Type B pancreatic cell (in vitro differentiated cells): ENCODE data around the gene ASIC2. TPM values are rescaled to one million over a fixed set of nuclear protein-coding genes. Genes with fewer than 3 reads are reported as not detected.

ENCODE experiments used
- DNase-seq: peaks from one replicate; pipeline ENCODE4 v3.0.0; 2021; ENCODE audit warnings: mixed read lengths; ENCODE audit not compliant: unreplicated experiment; ENCODE audit errors: extremely low spot score
- H3K27ac Mint-ChIP-seq: 2 replicates; pipeline ENCODE4 v1.8.0; 2021; ENCODE audit warnings: mild to moderate bottlenecking, mixed read lengths
- H3K27me3 Mint-ChIP-seq: 2 replicates; pipeline ENCODE4 v1.8.0; 2021; ENCODE audit warnings: mixed read lengths
- H3K36me3 Mint-ChIP-seq: 2 replicates; pipeline ENCODE4 v1.8.0; 2021; ENCODE audit warnings: mixed read lengths
- H3K4me1 Mint-ChIP-seq: one replicate; pipeline ENCODE4 v1.8.0; 2021; ENCODE audit warnings: mixed read lengths; ENCODE audit not compliant: unreplicated experiment
- H3K4me3 Mint-ChIP-seq: 2 replicates; pipeline ENCODE4 v1.8.0; 2021; ENCODE audit warnings: mild to moderate bottlenecking, mixed read lengths
- H3K9me3 Mint-ChIP-seq: 2 replicates; pipeline ENCODE4 v1.8.0; 2021; ENCODE audit warnings: mixed read lengths
- CTCF ChIP-seq: fragments of 200-600 bp; sonication (generic); conservative IDR thresholded peaks from 2 replicates; pipeline ENCODE4 v1.5.0; 2021; ENCODE audit warnings: antibody characterized with exemption, mild to moderate bottlenecking
- total RNA-seq: library from RNA; stranded (reverse); gene quantifications from 2 replicates; pipeline ENCODE4 v1.2.1, GENCODE V29; 2021; ENCODE audit warnings: low replicate concordance

Gene ASIC2
- total RNA-seq, 1 donor from 2014 or later: 3.4 TPM

- Mint-ChIP-seq H3K27ac (no peak overlapping the region), H3K4me1 (no peaks in the 10 kb centered on the region), H3K36me3 (no peaks in the 10 kb centered on the region), H3K4me3 (no peak overlapping the region), H3K9me3 (no peaks in the 10 kb centered on the region), H3K27me3 (peaks cover 23% of the 10 kb centered on the region)
- no peak for TF ChIP-seq CTCF
- no peak for DNase-seq
Measured at GRCh38 chr17:33084755-33085154, 208.3 kb downstream of the ASIC2 start.

- DNase-seq: no peak
- Mint-ChIP-seq H3K4me1 (no peaks in the 10 kb centered on the region), H3K4me3 (no peak overlapping the region), H3K9me3 (no peaks in the 10 kb centered on the region), H3K27me3 (peaks cover 30% of the 10 kb centered on the region), H3K36me3 (no peaks in the 10 kb centered on the region), H3K27ac (no peak overlapping the region)
- no peak for TF ChIP-seq CTCF
Measured at GRCh38 chr17:33082529-33083173, 210.4 kb downstream of the ASIC2 start.

GRCh38 chr17:33080091-33080490, 213.0 kb downstream of the ASIC2 start:
- Mint-ChIP-seq H3K4me1 (no peaks in the 10 kb centered on the region), H3K36me3 (no peaks in the 10 kb centered on the region), H3K9me3 (no peaks in the 10 kb centered on the region), H3K27me3 (peaks cover 42% of the 10 kb centered on the region), H3K4me3 (no peak overlapping the region), H3K27ac (no peak overlapping the region)
- TF ChIP-seq CTCF: no peak
- DNase-seq: no peak

- no peak for DNase-seq
- Mint-ChIP-seq H3K9me3 (no peaks in the 10 kb centered on the region), H3K4me1 (no peaks in the 10 kb centered on the region), H3K27me3 (peaks cover 42% of the 10 kb centered on the region), H3K4me3 (no peak overlapping the region), H3K36me3 (no peaks in the 10 kb centered on the region), H3K27ac (no peak overlapping the region)
- no peak for TF ChIP-seq CTCF
Measured at GRCh38 chr17:33079201-33079600, 213.9 kb downstream of the ASIC2 start.

GRCh38 chr17:33076979-33077378, 216.1 kb downstream of the ASIC2 start:
- TF ChIP-seq CTCF: no peak
- Mint-ChIP-seq H3K9me3 (no peaks in the 10 kb centered on the region), H3K27me3 (peaks cover 50% of the 10 kb centered on the region), H3K4me1 (no peaks in the 10 kb centered on the region), H3K27ac (no peak overlapping the region), H3K4me3 (no peak overlapping the region), H3K36me3 (no peaks in the 10 kb centered on the region)
- no peak for DNase-seq

GRCh38 chr17:33073416-33073815, 219.7 kb downstream of the ASIC2 start:
- DNase-seq: no peak
- no peaks in the 10 kb centered on the region for H3K4me1 Mint-ChIP-seq
- H3K36me3 Mint-ChIP-seq: no peaks in the 10 kb centered on the region
- H3K4me3 Mint-ChIP-seq: no peak overlapping the region
- no peak overlapping the region for H3K27ac Mint-ChIP-seq
- TF ChIP-seq CTCF: no peak
- H3K9me3 Mint-ChIP-seq: no peaks in the 10 kb centered on the region
- H3K27me3 Mint-ChIP-seq: peaks cover 30% of the 10 kb centered on the region
